IMR-90 (cell line): Measurements from ENCODE around the gene RAB30. TPM values are rescaled to one million over a fixed set of nuclear protein-coding genes. Genes with fewer than 3 reads are reported as not detected.

ENCODE experiments used
- ATAC-seq: fragments of 200-7000 bp; cut with Tn5 transposase; 2 replicates; pipeline ENCODE4 v1.9.1; 2020; ENCODE audit warnings: low read depth, mild to moderate bottlenecking, moderate library complexity
- BruUV-seq: library from RNA; stranded (reverse); fragments of 400-500 nt; replicated peaks from 2 replicates; lab custom pipeline; 2021; lab: Mats Ljungman, UMichigan
- CTCF ChIA-PET: fragments of 300-600 bp; formaldehyde crosslinking; extraction: SDS; loops from one replicate; lab custom pipeline; 2021; ENCODE audit warnings: antibody characterized with exemption; lab: Yijun Ruan, JAX
- POLR2A ChIA-PET: fragments of 300-600 bp; sonication (Branson Sonifier 250); formaldehyde crosslinking; loops from one replicate; lab custom pipeline; 2022; ENCODE audit warnings: antibody characterized with exemption; ENCODE audit not compliant: unreplicated experiment; lab: Charles Lee
- DNase-seq: peaks from one replicate; pipeline ENCODE4 v3.0.0; 2013
- H2AFZ ChIP-seq: replicated peaks from 2 replicates; pipeline ENCODE3; 2013; ENCODE audit warnings: low read length, mild to moderate bottlenecking; ENCODE audit not compliant: poor library complexity
- H2AK5ac ChIP-seq: 2 replicates; pipeline ENCODE4 v1.6.1; 2013; ENCODE audit warnings: low read depth, low read length, inconsistent platforms
- H2AK9ac ChIP-seq: replicated peaks from 2 replicates; pipeline ENCODE3; 2013; ENCODE audit warnings: mild to moderate bottlenecking, low read depth, low read length, moderate library complexity; ENCODE audit not compliant: poor library complexity
- H2BK120ac ChIP-seq: 2 replicates; pipeline ENCODE4 v1.6.1; 2013; ENCODE audit warnings: low read depth, low read length, inconsistent platforms
- H2BK15ac ChIP-seq: 3 replicates; pipeline ENCODE4 v1.6.1; 2013; ENCODE audit warnings: low read depth, low read length, inconsistent platforms
- H2BK20ac ChIP-seq: 2 replicates; pipeline ENCODE4 v1.6.1; 2013; ENCODE audit warnings: low read depth, mild to moderate bottlenecking, inconsistent platforms, low read length, moderate library complexity
- H2BK5ac ChIP-seq: 2 replicates; pipeline ENCODE4 v1.6.1; 2013; ENCODE audit warnings: mild to moderate bottlenecking, low read depth, low read length, inconsistent platforms; ENCODE audit not compliant: poor library complexity, severe bottlenecking
- H3K14ac ChIP-seq: replicated peaks from 2 replicates; pipeline ENCODE4 v1.6.1; 2013; ENCODE audit warnings: low read depth, low read length, inconsistent platforms
- H3K18ac ChIP-seq: 2 replicates; pipeline ENCODE4 v1.6.1; 2013; ENCODE audit warnings: low read depth, low read length, control low read depth
- H3K23ac ChIP-seq: 2 replicates; pipeline ENCODE4 v1.6.1; 2013; ENCODE audit warnings: low read depth, low read length, inconsistent platforms
- H3K27ac ChIP-seq: 2 replicates; pipeline ENCODE4 v1.5.1; 2013; ENCODE audit warnings: mild to moderate bottlenecking, control low read depth, low read length; ENCODE audit not compliant: insufficient read depth
- H3K27me3 ChIP-seq: 2 replicates; pipeline ENCODE4 v1.6.1; 2013; ENCODE audit warnings: low read length; ENCODE audit not compliant: control insufficient read depth, insufficient read depth
- H3K36me3 ChIP-seq: 2 replicates; pipeline ENCODE4 v1.6.1; 2013; ENCODE audit warnings: low read length, mixed read lengths; ENCODE audit not compliant: control insufficient read depth, insufficient read depth
- H3K4ac ChIP-seq: 2 replicates; pipeline ENCODE4 v1.6.1; 2013; ENCODE audit warnings: low read depth, low read length, inconsistent platforms
- H3K4me1 ChIP-seq: 2 replicates; pipeline ENCODE4 v1.6.1; 2013; ENCODE audit warnings: low read length, mixed read lengths; ENCODE audit not compliant: control insufficient read depth, insufficient read depth
- H3K4me2 ChIP-seq: 2 replicates; pipeline ENCODE4 v1.6.1; 2013; ENCODE audit warnings: low read depth, mild to moderate bottlenecking, control low read depth, low read length, moderate library complexity
- H3K4me3 ChIP-seq: 2 replicates; pipeline ENCODE4 v1.5.1; 2013; ENCODE audit warnings: low read depth, mild to moderate bottlenecking, control low read depth, low read length, moderate library complexity; ENCODE audit not compliant: insufficient read depth
- H3K56ac ChIP-seq: 2 replicates; pipeline ENCODE4 v1.6.1; 2013; ENCODE audit warnings: low read length, inconsistent platforms; ENCODE audit not compliant: insufficient read depth; ENCODE audit errors: extremely low read depth
- H3K79me1 ChIP-seq, 2 experiments: 2 replicates each; pipeline ENCODE4 v1.6.1; 2013; ENCODE audit warnings: low read length in 2 of 2, inconsistent platforms in 1 of 2, low read depth in 1 of 2
- H3K9ac ChIP-seq: 2 replicates; pipeline ENCODE4 v1.6.1; 2013; ENCODE audit warnings: low read depth, low read length, control low read depth
- H3K9me1 ChIP-seq: 2 replicates; pipeline ENCODE4 v1.6.1; 2013; ENCODE audit warnings: low read length, inconsistent platforms; ENCODE audit not compliant: insufficient read depth
- H3K9me3 ChIP-seq: 2 replicates; pipeline ENCODE4 v1.6.1; 2013; ENCODE audit warnings: low read length; ENCODE audit not compliant: control insufficient read depth, insufficient read depth
- H4K20me1 ChIP-seq: 2 replicates; pipeline ENCODE4 v1.6.1; 2013; ENCODE audit warnings: low read length, inconsistent platforms; ENCODE audit not compliant: insufficient read depth
- H4K5ac ChIP-seq: 2 replicates; pipeline ENCODE4 v1.6.1; 2013; ENCODE audit warnings: mild to moderate bottlenecking, low read depth, low read length, control low read depth
- H4K8ac ChIP-seq, 2 experiments: 2 replicates each; pipeline ENCODE4 v1.6.1; 2013; ENCODE audit warnings: low read depth in 2 of 2, low read length in 2 of 2, control low read depth in 1 of 2, inconsistent platforms in 1 of 2
- H4K91ac ChIP-seq: 2 replicates; pipeline ENCODE4 v1.6.1; 2013; ENCODE audit warnings: low read depth, low read length, inconsistent platforms; ENCODE audit not compliant: insufficient read depth
- CEBPB ChIP-seq: IDR thresholded peaks from 2 replicates; pipeline ENCODE4 v1.6.1; 2012; ENCODE audit warnings: low read depth, low read length, improper control_type of control experiment
- ELK1 ChIP-seq: fragments of 150-350 bp; IDR thresholded peaks from 2 replicates; pipeline ENCODE4 v1.6.1; 2016; ENCODE audit warnings: low read depth, mild to moderate bottlenecking, low read length, moderate library complexity, borderline replicate concordance
- FOS ChIP-seq: fragments of 150-350 bp; IDR thresholded peaks from 2 replicates; pipeline ENCODE4 v1.6.1; 2016; ENCODE audit warnings: low read depth, low read length
- MAZ ChIP-seq: IDR thresholded peaks from 2 replicates; pipeline ENCODE4 v1.6.1; 2012; ENCODE audit warnings: low read depth, mild to moderate bottlenecking, low read length, improper control_type of control experiment, moderate library complexity, borderline replicate concordance
- MXI1 ChIP-seq: IDR thresholded peaks from 2 replicates; pipeline ENCODE4 v1.6.1; 2012; ENCODE audit warnings: low read depth, mild to moderate bottlenecking, low read length, moderate library complexity, borderline replicate concordance
- NFE2L2 ChIP-seq: fragments of 150-350 bp; IDR thresholded peaks from 2 replicates; pipeline ENCODE4 v1.6.1; 2016; ENCODE audit warnings: low read depth, mild to moderate bottlenecking, low read length
- RCOR1 ChIP-seq: IDR thresholded peaks from 2 replicates; pipeline ENCODE4 v1.6.1; 2012; ENCODE audit warnings: mild to moderate bottlenecking, low read length, improper control_type of control experiment; ENCODE audit not compliant: insufficient replicate concordance
- SMC3 ChIP-seq: fragments of 150-350 bp; IDR thresholded peaks from 2 replicates; pipeline ENCODE4 v1.6.1; 2016; ENCODE audit warnings: low read depth, mild to moderate bottlenecking, antibody characterized with exemption, low read length, moderate library complexity
- USF2 ChIP-seq: fragments of 150-350 bp; IDR thresholded peaks from 2 replicates; pipeline ENCODE4 v1.6.1; 2017; ENCODE audit warnings: mild to moderate bottlenecking, antibody characterized with exemption, low read length, low read depth
- WGBS, 2 experiments: methylation state at CpG; one replicate each; pipeline versions ENCODE4 v1.1.5 to v1.1.7; 2013; ENCODE audit warnings: missing lambda C conversion rate in 2 of 2; ENCODE audit not compliant: insufficient read length in 1 of 2; ENCODE audit errors: extremely low coverage in 2 of 2; 5-methylcytosine and 5-hydroxymethylcytosine counted together
- dilution Hi-C: fragments of 300-500 bp; cut with HindIII; formaldehyde crosslinking; loops from one replicate; pipeline ENCODE4 v1.14.3; 2018; ENCODE audit warnings: low sequenced_read_pairs; ENCODE audit not compliant: unreplicated experiment
- in situ Hi-C: fragments of 300-500 bp; cut with MboI; formaldehyde crosslinking; loops from 3 replicates; pipeline ENCODE4 v1.14.3; 2019; ENCODE audit warnings: low sequenced_read_pairs, inconsistent platforms, mixed read lengths
- intact Hi-C: fragments of 100-400 bp; cut with micrococcal nuclease; formaldehyde crosslinking; loops from 2 replicates; pipeline ENCODE4 v1.10.0; 2022
- polyA plus RNA-seq, 3 experiments: library from polyadenylated mRNA; depleted of rRNA; stranded (reverse); fragments of >200 nt; gene quantifications; 2 replicates each; pipeline ENCODE4 v1.2.3, GENCODE V29; 2012; ENCODE audit warnings: low replicate concordance in 1 of 3
- total RNA-seq: library from RNA; depleted of rRNA; stranded (reverse); fragments of >200 nt; gene quantifications from 2 replicates; pipeline ENCODE4 v1.2.3, GENCODE V29; 2012

The RAB30 gene
- total and polyA plus RNA-seq, 2 of the 4 experiments (the other 2 are of a cell fraction): 7.2 to 25.6 TPM

- CTCF ChIA-PET: no interaction called here
These were observed 14.0 kb downstream of the RAB30 start for GRCh38 chr11:83057721-83058120.

More at GRCh38 chr11:83057721-83058120, 14.0 kb downstream of the RAB30 start:
- Histone ChIP-seq H3K18ac (no peak overlapping the region), H3K9ac (no peak overlapping the region), H3K4me2 (no peak overlapping the region), H2AK5ac (no peak overlapping the region), H3K27ac (no peak overlapping the region), H4K91ac (no peak overlapping the region), H3K36me3 (no peaks in the 10 kb centered on the region), H3K9me1 (peaks cover 11% of the 10 kb centered on the region), H4K8ac (no peak overlapping the region), H3K14ac (no peak overlapping the region), H4K20me1 (0 out of 2 replicates have a peak, but pooled peaks cover 5% of the 10 kb centered on the region), H3K79me1 (peaks cover 17 to 46% of the 10 kb centered on the region in 2 experiments), H3K4me1 (peaks cover 5% of the 10 kb centered on the region), H2AFZ (no peak overlapping the region), H3K4ac (peak overlapping the region; percentile 22; the same call in 1 of the 2 replicates), H3K56ac (no peak overlapping the region), H2BK5ac (no peak overlapping the region), H4K5ac (no peak overlapping the region), H3K9me3 (no peaks in the 10 kb centered on the region), H2BK20ac (no peak overlapping the region), H3K4me3 (no peak overlapping the region), H3K23ac (no peak overlapping the region), H2AK9ac (peak overlapping the region; percentile 71), H2BK15ac (no peak overlapping the region), H3K27me3 (no peaks in the 10 kb centered on the region), H2BK120ac (no peak overlapping the region)
- no TSS peak for BruUV-seq
- in situ Hi-C loops (no loop called here), dilution Hi-C loops (loop anchor here (25.0 kb wide), 1 partner anchor 105 kb away; the partner anchor contains the start of gene PCF11), intact Hi-C loops (no loop called here)
- DNase-seq (no peak), ATAC-seq (no peak)
- 100% methylated on average over 1 of the region's 3 CpGs; no CpG with 5 or more reads in 1 of the 2 experiments for WGBS, 2 experiments
- POLR2A ChIA-PET: interaction anchor here (0.7 kb wide), 2 partner anchors 222 to 248 kb away, joined by 6 to 7 read pairs; no protein-coding TSS in a partner anchor
- TF ChIP-seq CEBPB: no peak
- no peak for TF ChIP-seq NFE2L2
- no peak for TF ChIP-seq RCOR1
- TF ChIP-seq ELK1: no peak
- no peak for TF ChIP-seq MXI1
- no peak for TF ChIP-seq FOS
- TF ChIP-seq MAZ: no peak
- no peak for TF ChIP-seq USF2
- no peak for TF ChIP-seq SMC3
